Subcutaneous abdominal adipose tissue (tissue), 5 donors: ENCODE results near the gene SUPT20H.
A peak's percentile ranks its signal among the peaks of the same experiment; 100 is the strongest.

Source experiments
- H3K27ac ChIP-seq: one replicate; pipeline ENCODE4 v1.7.0; 2013; ENCODE audit warnings: low read depth, mild to moderate bottlenecking, inconsistent platforms, low read length, moderate library complexity
- H3K27me3 ChIP-seq, 5 donors: one replicate each; pipeline ENCODE4 v1.7.0; 2013; ENCODE audit warnings: low read length in 5 of 5, inconsistent platforms in 1 of 5; ENCODE audit not compliant: control insufficient read depth in 5 of 5, insufficient read depth in 4 of 5
- H3K36me3 ChIP-seq, 5 donors: one replicate each; pipeline ENCODE4 v1.7.0; 2013; ENCODE audit warnings: low read length in 5 of 5; ENCODE audit not compliant: control insufficient read depth in 5 of 5, insufficient read depth in 5 of 5
- H3K4me1 ChIP-seq, 5 donors: one replicate each; pipeline ENCODE4 v1.7.0; 2013; ENCODE audit warnings: low read length in 5 of 5, mild to moderate bottlenecking in 3 of 5, moderate library complexity in 1 of 5; ENCODE audit not compliant: control insufficient read depth in 5 of 5, insufficient read depth in 5 of 5
- H3K4me3 ChIP-seq, 5 donors: one replicate each; pipeline ENCODE4 v1.7.0; 2013; ENCODE audit warnings: low read length in 5 of 5, low read depth in 1 of 5
- H3K9ac ChIP-seq, 5 donors: one replicate each; pipeline ENCODE4 v1.7.0; 2013; ENCODE audit warnings: low read length in 5 of 5, mild to moderate bottlenecking in 4 of 5, moderate library complexity in 3 of 5
- H3K9me3 ChIP-seq, 5 donors: one replicate each; pipeline ENCODE4 v1.7.0; 2013; ENCODE audit warnings: low read length in 5 of 5; ENCODE audit not compliant: control insufficient read depth in 5 of 5
- donor health status: healthy.
- donor health status: healthy.
- donor health status: healthy.
- donor health status: healthy.
- donor health status: healthy.

Gene SUPT20H

DNA sequence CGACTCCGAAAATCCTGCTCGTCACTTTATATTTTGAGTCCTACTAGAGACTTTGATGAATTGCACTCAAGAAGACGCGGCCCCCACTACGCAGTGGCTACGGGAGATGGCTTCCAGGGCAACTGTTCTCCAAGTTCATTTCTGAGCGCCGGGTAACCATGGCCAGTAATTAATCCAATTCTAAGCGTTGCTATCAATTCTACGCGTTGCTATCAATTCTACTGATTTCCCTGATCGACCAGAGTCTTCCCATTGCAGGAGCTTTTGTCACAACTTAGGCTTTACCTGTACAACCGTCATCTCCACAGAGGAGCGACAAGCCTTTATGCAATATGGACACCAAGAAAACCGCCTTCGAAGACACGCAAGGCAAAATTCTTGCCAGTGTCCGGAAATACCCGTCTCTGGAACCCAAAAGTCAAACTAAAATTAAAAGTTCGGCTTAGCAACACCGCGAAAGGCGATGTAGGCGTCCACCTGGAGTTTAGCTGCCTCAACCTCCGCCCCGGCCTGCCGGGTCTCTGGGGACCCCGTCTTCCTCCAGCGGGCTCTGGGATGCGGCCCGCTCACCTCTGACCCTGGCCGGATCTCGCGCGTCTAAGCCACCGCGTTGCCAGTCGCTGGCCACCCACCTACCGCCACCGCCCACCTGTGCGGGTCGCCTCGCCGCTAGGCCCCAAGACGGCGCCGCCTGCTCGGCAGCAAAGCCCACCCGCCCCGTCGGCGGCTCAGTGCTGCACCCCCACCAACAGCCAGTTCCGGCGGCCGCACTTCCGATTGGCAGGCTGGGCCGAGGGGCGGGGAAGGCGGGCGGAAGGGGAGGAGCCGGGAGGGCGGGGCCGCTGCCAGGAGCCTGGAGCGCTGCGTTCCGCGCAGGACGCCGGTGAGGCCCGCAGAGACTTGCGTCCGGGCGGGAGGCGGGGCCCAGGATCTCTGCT lies at the start of gene SUPT20H:
Gene SUPT20H, minus strand, starts transcription at position 779 of the 938 bp plus-strand sequence. CDS start 8,198 bp downstream, outside the sequence.
- Histone ChIP-seq H3K27ac (peak within 1 kb of the TSS; percentile 81), H3K36me3 (peaks cover 0 to 3% (median 0%) of the 10 kb centered on the region in 5 donors), H3K27me3 (no peaks in the 10 kb centered on the region), H3K9me3 (no peaks in the 10 kb centered on the region), H3K9ac (peak within 1 kb of the TSS; percentile 75 to 91 (median 88)), H3K4me3 (peak within 1 kb of the TSS; percentile 90 to 99 (median 94)), H3K4me1 (peaks cover 0 to 26% (median 20%) of the 10 kb centered on the region in 5 donors)

DNA sequence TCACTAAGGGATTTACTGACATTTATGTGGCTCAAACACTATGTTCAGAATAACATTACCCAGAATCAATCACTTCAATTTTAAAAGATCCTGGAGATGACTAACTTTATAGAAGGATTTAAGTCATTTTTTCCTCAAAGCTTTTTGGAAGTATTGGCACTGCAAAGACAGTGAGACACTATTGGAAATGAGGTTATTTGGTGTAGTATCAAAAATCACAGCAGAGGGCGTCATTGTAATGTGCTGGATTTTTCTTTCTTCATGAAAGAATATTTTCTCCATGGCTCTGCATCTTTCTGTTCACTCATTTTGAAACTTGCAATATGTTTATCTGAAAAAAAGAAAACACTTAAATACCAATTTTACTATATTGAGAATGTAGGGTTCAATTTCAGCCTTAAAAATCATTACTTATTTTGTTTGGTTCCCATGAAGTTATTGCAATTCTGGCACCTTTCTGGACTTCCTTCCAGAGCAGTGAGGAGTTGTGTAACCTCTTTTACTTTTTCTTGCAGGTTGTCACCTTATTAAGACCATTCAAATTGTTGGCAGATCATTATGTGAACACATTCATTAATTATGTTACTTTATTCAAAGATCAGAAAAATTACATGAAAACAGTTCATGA lies 49.7 kb upstream of the SUPT20H start:
- Histone ChIP-seq H3K9me3 (no peaks in the 10 kb centered on the region), H3K9ac (no peak overlapping the region), H3K27me3 (no peaks in the 10 kb centered on the region), H3K4me1 (peaks cover 0 to 7% (median 0%) of the 10 kb centered on the region in 5 donors), H3K4me3 (no peak overlapping the region), H3K36me3 (no peaks in the 10 kb centered on the region), H3K27ac (no peak overlapping the region)

DNA sequence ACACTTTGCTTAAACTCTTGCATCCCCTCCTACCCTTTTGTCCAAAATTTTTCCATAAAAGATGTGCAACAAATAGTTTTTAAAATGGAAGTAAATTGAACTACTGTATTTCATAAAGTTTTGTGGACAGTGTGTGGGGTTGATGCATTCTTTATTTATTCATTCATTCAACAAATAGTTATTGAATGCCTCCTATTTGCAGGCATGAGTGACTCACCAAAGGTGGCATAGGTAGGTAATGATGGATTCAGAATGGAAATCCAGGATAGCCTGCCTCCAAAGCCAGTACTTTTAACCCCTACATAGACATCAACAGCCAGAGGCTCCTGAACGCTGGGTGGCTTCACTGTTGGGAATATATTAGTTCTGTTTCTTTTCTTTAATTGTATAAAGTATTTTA lies 48.4 kb upstream of the SUPT20H start:
- H3K9ac ChIP-seq: no peak overlapping the region
- H3K4me3 ChIP-seq: no peak overlapping the region
- H3K9me3 ChIP-seq: no peaks in the 10 kb centered on the region
- H3K4me1 ChIP-seq: peaks cover 0 to 7% (median 0%) of the 10 kb centered on the region in 5 donors
- H3K36me3 ChIP-seq: no peaks in the 10 kb centered on the region
- H3K27me3 ChIP-seq: no peaks in the 10 kb centered on the region
- H3K27ac ChIP-seq: no peak overlapping the region

DNA sequence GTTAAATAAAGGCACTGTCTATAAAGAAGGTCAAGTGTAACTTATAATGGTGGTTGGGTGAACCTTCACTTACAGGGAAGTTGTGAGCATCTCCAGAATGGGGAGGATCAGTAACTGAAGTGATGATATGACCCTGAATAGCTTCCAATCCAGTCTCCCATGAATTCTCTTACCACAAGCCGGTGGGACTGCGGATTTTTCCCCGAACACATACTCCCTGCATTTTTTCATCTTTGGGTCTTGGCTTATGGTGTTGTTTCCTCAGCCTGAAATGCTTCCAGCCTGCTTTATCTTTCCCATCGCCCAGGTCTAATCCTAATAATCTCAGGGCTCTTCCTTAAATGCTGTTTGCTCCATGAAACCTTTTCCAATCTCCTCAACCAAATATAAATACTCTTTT lies 48.0 kb upstream of the SUPT20H start:
- peaks cover 0 to 7% (median 0%) of the 10 kb centered on the region in 5 donors for H3K4me1 ChIP-seq
- H3K27me3 ChIP-seq: no peaks in the 10 kb centered on the region
- no peaks in the 10 kb centered on the region for H3K9me3 ChIP-seq
- no peak overlapping the region for H3K9ac ChIP-seq
- H3K36me3 ChIP-seq: no peaks in the 10 kb centered on the region
- no peak overlapping the region for H3K4me3 ChIP-seq
- no peak overlapping the region for H3K27ac ChIP-seq

DNA sequence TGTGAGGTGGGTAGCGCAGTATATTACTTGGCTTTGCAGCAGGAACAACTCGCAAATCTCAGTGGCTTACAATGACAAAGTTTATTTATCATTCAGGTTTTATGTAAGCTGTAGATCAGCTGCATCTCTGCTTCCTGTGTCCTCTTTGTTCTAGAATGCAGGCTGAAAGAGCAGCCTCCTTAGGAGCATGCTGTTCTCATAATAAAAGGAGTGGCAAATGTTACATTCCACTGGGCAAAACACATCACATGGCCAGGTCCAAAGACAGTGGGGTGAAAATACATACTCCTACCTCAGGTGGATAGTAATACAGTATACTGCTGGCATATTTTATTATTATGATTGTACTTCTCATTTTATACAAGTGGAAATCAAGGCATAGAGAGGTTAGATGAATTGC lies 47.2 kb upstream of the SUPT20H start:
- peaks cover 0 to 7% (median 0%) of the 10 kb centered on the region in 5 donors for H3K4me1 ChIP-seq
- no peak overlapping the region for H3K4me3 ChIP-seq
- H3K36me3 ChIP-seq: no peaks in the 10 kb centered on the region
- no peak overlapping the region for H3K27ac ChIP-seq
- H3K9me3 ChIP-seq: no peaks in the 10 kb centered on the region
- H3K27me3 ChIP-seq: no peaks in the 10 kb centered on the region
- no peak overlapping the region for H3K9ac ChIP-seq

GRCh38 chr13:37105251-37105714 lies 45.8 kb upstream of the SUPT20H start, which contains the start of gene CSNK1A1L:
TSS of gene CSNK1A1L (minus strand) at chr13:37105664. CDS start at chr13:37105256, 408 bp downstream.
- Histone ChIP-seq H3K36me3 (no peaks in the 10 kb centered on the region), H3K9ac (no peak within 1 kb of the TSS), H3K4me1 (peaks cover 0 to 9% (median 0%) of the 10 kb centered on the region in 5 donors), H3K27me3 (no peaks in the 10 kb centered on the region), H3K9me3 (no peaks in the 10 kb centered on the region), H3K27ac (no peak within 1 kb of the TSS), H3K4me3 (no peak within 1 kb of the TSS)

DNA sequence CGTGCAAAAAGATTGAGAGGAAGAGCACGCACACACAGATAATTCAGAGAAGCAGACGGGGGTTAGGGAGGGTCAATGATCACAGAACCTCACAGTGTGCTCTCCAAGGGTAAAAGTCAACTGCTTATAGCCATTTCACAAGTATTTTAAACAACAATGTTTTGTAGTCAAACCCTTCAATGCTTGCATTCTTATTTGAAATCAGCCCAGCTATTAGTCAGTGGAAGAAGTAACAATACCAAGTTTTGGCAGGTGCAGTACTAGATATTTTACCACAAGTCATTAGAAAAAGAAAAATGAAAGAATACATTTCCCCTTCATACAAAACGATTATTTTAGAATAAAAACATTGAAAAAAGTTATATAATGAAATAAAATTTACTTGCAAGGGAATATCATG lies 43.4 kb upstream of the SUPT20H start:
- no peaks in the 10 kb centered on the region for H3K36me3 ChIP-seq
- H3K4me3 ChIP-seq: no peak overlapping the region
- H3K27me3 ChIP-seq: no peaks in the 10 kb centered on the region
- H3K9me3 ChIP-seq: no peaks in the 10 kb centered on the region
- H3K27ac ChIP-seq: no peak overlapping the region
- H3K9ac ChIP-seq: no peak overlapping the region
- H3K4me1 ChIP-seq: peaks cover 0 to 3% (median 0%) of the 10 kb centered on the region in 5 donors

- Histone ChIP-seq H3K36me3 (no peaks in the 10 kb centered on the region), H3K9ac (no peak overlapping the region), H3K9me3 (no peaks in the 10 kb centered on the region), H3K27ac (no peak overlapping the region), H3K4me1 (peaks cover 0 to 3% (median 0%) of the 10 kb centered on the region in 5 donors), H3K4me3 (no peak overlapping the region), H3K27me3 (no peaks in the 10 kb centered on the region)
Observed at GRCh38 chr13:37101201-37101600, 41.7 kb upstream of the SUPT20H start.

DNA sequence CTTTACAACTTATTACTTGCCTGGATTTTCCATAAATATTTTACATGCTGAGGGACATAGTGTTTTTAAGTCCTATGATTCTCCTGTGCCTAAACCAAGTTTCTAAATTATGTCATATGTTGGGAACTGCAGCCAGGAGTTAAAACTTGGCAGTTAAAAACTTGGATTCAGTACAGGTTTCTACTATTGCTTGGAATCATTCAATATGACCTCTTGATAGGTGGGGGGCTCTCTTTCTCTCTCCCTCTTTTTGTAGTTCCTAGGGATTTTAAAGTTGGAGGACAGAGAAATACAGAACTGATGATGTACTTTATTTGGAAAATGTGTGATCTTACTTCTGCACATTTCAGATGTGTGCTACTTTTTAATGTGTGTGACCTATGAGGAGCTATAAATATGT lies 41.2 kb upstream of the SUPT20H start:
- H3K36me3 ChIP-seq: no peaks in the 10 kb centered on the region

GRCh38 chr13:37097076-37097475 lies 37.6 kb upstream of the SUPT20H start:
- no peaks in the 10 kb centered on the region for H3K36me3 ChIP-seq
- peaks cover 0 to 3% (median 0%) of the 10 kb centered on the region in 5 donors for H3K4me1 ChIP-seq
- no peak overlapping the region for H3K4me3 ChIP-seq
- H3K27me3 ChIP-seq: no peaks in the 10 kb centered on the region
- H3K27ac ChIP-seq: no peak overlapping the region
- no peaks in the 10 kb centered on the region for H3K9me3 ChIP-seq
- H3K9ac ChIP-seq: no peak overlapping the region

More for the DNA sequence above, 41.2 kb upstream of the SUPT20H start:
- no peaks in the 10 kb centered on the region for H3K27me3 ChIP-seq
- no peak overlapping the region for H3K9ac ChIP-seq
- H3K4me1 ChIP-seq: peaks cover 0 to 3% (median 0%) of the 10 kb centered on the region in 5 donors
- H3K27ac ChIP-seq: no peak overlapping the region
- no peak overlapping the region for H3K4me3 ChIP-seq
- no peaks in the 10 kb centered on the region for H3K9me3 ChIP-seq
